ENCODE measurements around the gene RPAP3.

The RPAP3 gene

GRCh38 chr12:47737936-47738594 is 32.2 kb upstream of the RPAP3 start:
- TF ChIP-seq CTCF (IDR thresholded peaks at IDR 0.05), result no peak
- Histone ChIP-seq H3K9me3 (no peaks in the 10 kb centered on the region), H3K27ac (no peak overlapping the region), H3K27me3 (no peaks in the 10 kb centered on the region), H3K4me3 (ENCODE audit: low read depth in 1 of 2, low read length in 1 of 2) (no peak overlapping the region), H3K4me1 (ENCODE audit: control insufficient read depth in 1 of 2, insufficient read depth in 1 of 2, low read depth in 1 of 2, low read length in 1 of 2) (no peaks in the 10 kb centered on the region), H3K36me3 (no peaks in the 10 kb centered on the region)

DNA sequence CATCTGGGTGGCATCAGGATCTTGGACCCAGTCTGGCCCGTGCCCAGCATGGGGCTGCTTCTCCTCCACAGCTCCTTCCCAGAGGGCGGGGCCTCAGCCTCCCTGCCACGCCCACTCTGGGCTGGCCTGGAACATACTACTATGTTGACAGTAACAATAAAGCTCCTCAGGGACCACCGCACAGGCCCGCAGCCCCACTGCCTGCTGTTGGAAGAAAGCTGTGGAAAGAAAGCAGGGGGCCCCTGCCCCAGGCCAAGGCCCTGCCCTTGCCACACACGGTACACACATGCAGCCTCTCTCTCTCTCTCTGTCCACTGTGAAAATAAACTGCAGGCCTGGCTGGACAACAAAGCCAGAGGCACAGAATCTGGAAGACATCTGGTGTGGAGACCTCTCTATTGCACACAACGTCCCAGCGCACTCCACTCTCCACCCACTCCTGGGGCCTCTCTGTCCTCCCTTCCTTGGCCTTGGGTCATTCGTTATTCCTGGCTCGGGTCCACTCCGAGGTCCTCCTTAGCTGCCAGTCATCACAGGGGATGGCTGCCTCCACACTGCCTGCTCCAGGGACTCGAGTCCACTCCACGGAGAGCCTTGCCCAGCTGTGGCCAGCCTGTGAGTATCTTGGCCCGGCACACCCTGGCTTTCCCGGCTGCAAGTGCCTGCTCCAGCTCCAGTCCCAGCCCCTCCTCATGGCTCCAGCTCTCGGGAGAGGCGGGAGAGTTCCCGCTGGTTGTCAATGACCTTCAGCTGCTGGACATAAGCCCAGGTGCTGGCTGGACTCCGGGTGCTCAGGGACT is 31.2 kb upstream of the RPAP3 start:
- TF ChIP-seq CTCF (IDR thresholded peaks at IDR 0.05), result no peak
- Histone ChIP-seq H3K4me1 (ENCODE audit: control insufficient read depth in 1 of 2, insufficient read depth in 1 of 2, low read depth in 1 of 2, low read length in 1 of 2) (peaks cover 4% of the 10 kb centered on the region in 2 experiments), H3K27ac (no peak overlapping the region), H3K27me3 (no peaks in the 10 kb centered on the region), H3K36me3 (no peaks in the 10 kb centered on the region), H3K4me3 (ENCODE audit: low read depth in 1 of 2, low read length in 1 of 2) (no peak overlapping the region), H3K9me3 (no peaks in the 10 kb centered on the region)

GRCh38 chr12:47736216-47736615 is 30.4 kb upstream of the RPAP3 start:
- H3K27ac ChIP-seq, result no peak overlapping the region
- peaks cover 4% of the 10 kb centered on the region in 2 experiments for H3K4me1 ChIP-seq (ENCODE audit: control insufficient read depth in 1 of 2, insufficient read depth in 1 of 2, low read depth in 1 of 2, low read length in 1 of 2)
- H3K27me3 ChIP-seq, result no peaks in the 10 kb centered on the region
- no peaks in the 10 kb centered on the region for H3K36me3 ChIP-seq
- TF ChIP-seq CTCF (IDR thresholded peaks at IDR 0.05), result no peak
- no peak overlapping the region for H3K4me3 ChIP-seq (ENCODE audit: low read depth in 1 of 2, low read length in 1 of 2)
- H3K9me3 ChIP-seq, result no peaks in the 10 kb centered on the region

DNA sequence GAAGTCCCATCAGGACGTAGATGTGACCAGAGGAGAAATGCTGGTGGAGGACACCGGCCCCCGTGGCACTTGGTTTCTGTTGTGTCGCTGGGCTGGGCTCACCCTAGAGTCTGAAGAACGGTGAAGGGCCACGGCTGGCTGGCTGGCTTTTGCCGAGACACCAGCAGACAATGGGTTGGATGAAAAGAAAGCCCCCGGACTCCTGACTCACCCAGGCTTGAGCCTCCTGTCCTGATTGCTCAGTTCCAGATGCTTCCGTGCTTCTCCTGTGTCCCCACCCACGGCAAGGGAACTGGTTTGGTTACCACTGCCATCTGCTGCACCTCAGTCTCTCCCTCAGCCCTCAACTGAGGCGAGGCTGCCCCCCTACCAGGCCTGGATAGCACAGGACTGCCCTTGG is 29.8 kb upstream of the RPAP3 start:
- H3K4me3 ChIP-seq (ENCODE audit: low read depth in 1 of 2, low read length in 1 of 2), result no peak overlapping the region
- no peaks in the 10 kb centered on the region for H3K36me3 ChIP-seq
- H3K27me3 ChIP-seq, result no peaks in the 10 kb centered on the region
- H3K27ac ChIP-seq, result no peak overlapping the region
- peaks cover 4% of the 10 kb centered on the region in 2 experiments for H3K4me1 ChIP-seq (ENCODE audit: control insufficient read depth in 1 of 2, insufficient read depth in 1 of 2, low read depth in 1 of 2, low read length in 1 of 2)
- no peak for TF ChIP-seq CTCF (IDR thresholded peaks at IDR 0.05)
- H3K9me3 ChIP-seq, result no peaks in the 10 kb centered on the region

DNA sequence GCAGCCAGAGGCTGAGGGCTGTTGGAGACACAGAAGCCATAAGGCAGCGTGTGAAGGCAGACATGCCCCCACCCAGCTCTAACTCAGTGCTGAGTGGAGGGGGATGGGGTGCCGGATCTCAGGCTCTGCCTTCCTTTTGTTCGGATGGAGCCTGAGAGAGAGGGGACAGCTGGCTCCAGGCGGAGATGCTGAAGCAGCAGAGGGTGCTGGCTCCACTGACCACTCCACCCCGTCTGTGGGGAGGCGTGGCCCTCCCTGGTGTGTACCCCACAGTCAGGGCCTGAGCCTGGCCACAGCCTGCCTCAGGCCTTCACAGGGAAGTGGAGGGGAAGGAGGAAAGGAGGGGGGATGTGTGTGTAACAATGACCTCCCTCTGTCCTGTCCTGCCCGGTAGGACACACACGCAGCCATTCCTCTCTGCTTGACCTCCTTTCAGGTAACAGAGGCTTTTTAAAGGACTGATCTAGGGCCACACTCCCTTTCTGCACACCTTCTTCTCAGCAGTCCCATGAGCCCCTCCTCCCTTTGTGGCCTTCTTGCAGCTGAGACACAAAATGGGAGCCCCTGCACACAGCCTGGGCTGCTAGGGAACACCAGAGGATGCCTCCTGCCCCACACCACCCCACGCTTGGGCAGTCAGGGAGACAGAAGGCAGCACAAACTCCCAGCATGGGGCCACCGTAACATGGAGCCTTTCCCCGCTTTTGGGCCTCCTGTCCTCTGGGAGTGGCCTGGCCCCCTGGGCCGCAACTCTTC is 29.1 kb upstream of the RPAP3 start:
- no peak overlapping the region for H3K27ac ChIP-seq

More for the DNA sequence above, 29.1 kb upstream of the RPAP3 start:
- Histone ChIP-seq H3K27me3 (no peaks in the 10 kb centered on the region), H3K4me1 (ENCODE audit: control insufficient read depth in 1 of 2, insufficient read depth in 1 of 2, low read depth in 1 of 2, low read length in 1 of 2) (peaks cover 4% of the 10 kb centered on the region in 2 experiments), H3K4me3 (ENCODE audit: low read depth in 1 of 2, low read length in 1 of 2) (no peak overlapping the region), H3K36me3 (no peaks in the 10 kb centered on the region), H3K9me3 (no peaks in the 10 kb centered on the region)
- TF ChIP-seq CTCF (IDR thresholded peaks at IDR 0.05), result no peak

All from neutrophil (primary cell).